ENCODE measurements around the gene KCNA4. TPM values are rescaled to one million over a fixed set of nuclear protein-coding genes. Genes with fewer than 3 reads are reported as not detected.
"Not testable (repeated sequence)": the region's sequence is repeated elsewhere in the genome, so short reads cannot be mapped to it uniquely, and the experiment has no call there.

The KCNA4 gene
- total and polyA plus RNA-seq, 2 donors (not counting 1 experiment from before 2014, with no cell fraction given) = 0.17 TPM; not detected in 1

DNA sequence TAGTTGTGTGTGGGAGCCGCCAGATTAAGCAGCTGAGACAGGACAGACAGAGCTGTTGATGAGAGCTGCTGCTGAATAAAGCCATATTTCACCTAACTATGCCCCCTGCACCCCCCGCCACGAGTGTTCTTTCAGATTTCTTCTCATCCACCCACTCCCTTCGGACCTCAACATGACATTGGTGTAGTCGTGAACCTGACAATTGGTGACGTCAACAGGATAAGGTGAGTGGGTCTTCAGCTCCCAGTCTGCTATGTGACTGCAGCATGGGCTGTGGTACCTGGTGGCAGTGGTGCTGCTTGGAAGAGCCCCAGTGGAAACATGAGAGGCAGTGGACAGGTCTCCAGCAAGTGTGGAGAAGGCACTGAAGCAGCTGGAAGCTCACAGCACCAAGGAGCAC lies 28.3 kb upstream of the KCNA4 start:
- no peak for DNase-seq (ENCODE audit: low read depth in 2 of 2)
- Histone ChIP-seq H3K4me2 (ENCODE audit: extremely low read depth, insufficient read depth, low read length) (no peak overlapping the region), H3K27me3 (ENCODE audit: control insufficient read depth, insufficient read depth, low read length) (no peaks in the 10 kb centered on the region), H3K9ac (ENCODE audit: insufficient read depth, low read length) (no peak overlapping the region), H3K79me2 (ENCODE audit: control insufficient read depth, insufficient read depth, low read length) (no peaks in the 10 kb centered on the region), H4K20me1 (ENCODE audit: control insufficient read depth, extremely low read depth, insufficient read depth, low read length) (no peaks in the 10 kb centered on the region), H3K4me3 (replicated peaks in 1 of 4; ENCODE audit: control extremely low read depth in 1 of 4, insufficient read depth in 1 of 4, low read depth in 3 of 4, low read length in 4 of 4) (no peak overlapping the region), H3K9me3 (ENCODE audit: control insufficient read depth, insufficient read depth, low read depth, low read length) (no peaks in the 10 kb centered on the region), H3K27ac (ENCODE audit: insufficient read depth, low read length) (no peak overlapping the region), H3K36me3 (ENCODE audit: control insufficient read depth, insufficient read depth, low read length) (no peaks in the 10 kb centered on the region), H3K4me1 (ENCODE audit: control insufficient read depth, extremely low read depth, insufficient read depth, low read length) (no peaks in the 10 kb centered on the region), H2AFZ (ENCODE audit: low read length) (no peak overlapping the region)
- TF ChIP-seq, protein P1, sequence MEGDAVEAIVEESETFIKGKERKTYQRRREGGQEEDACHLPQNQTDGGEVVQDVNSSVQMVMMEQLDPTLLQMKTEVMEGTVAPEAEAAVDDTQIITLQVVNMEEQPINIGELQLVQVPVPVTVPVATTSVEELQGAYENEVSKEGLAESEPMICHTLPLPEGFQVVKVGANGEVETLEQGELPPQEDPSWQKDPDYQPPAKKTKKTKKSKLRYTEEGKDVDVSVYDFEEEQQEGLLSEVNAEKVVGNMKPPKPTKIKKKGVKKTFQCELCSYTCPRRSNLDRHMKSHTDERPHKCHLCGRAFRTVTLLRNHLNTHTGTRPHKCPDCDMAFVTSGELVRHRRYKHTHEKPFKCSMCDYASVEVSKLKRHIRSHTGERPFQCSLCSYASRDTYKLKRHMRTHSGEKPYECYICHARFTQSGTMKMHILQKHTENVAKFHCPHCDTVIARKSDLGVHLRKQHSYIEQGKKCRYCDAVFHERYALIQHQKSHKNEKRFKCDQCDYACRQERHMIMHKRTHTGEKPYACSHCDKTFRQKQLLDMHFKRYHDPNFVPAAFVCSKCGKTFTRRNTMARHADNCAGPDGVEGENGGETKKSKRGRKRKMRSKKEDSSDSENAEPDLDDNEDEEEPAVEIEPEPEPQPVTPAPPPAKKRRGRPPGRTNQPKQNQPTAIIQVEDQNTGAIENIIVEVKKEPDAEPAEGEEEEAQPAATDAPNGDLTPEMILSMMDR (conservative IDR thresholded peaks at IDR 0.05 in 1 of 2, IDR thresholded peaks at IDR 0.05 in 1 of 2; ENCODE audit: low read depth in 1 of 2, low read length in 2 of 2) = no peak
- TF ChIP-seq EZH2 (IDR thresholded peaks at IDR 0.05; ENCODE audit: low read length, missing control alignments) = no peak

DNA sequence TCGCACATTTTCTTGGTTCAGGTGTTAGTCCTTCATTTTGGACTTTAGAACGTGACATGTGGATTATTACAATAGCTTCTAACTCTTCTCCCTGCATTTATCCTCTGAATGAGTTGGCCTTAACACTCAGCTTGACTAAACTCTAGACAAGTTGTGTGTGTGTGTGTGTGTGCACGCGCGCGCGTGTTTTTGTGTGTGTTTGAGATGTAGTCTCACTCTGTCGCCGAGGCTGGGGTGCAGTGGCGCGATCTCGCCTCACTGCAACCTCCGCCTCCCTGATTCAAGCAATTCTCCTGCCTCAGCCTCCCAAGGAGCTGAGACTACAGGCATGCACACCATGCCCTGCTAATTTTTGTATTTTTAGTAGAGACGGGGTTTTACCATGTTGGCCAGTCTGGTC lies 24.3 kb upstream of the KCNA4 start:
- DNase-seq (ENCODE audit: low read depth in 2 of 2) = no peak
- Histone ChIP-seq H3K9me3 (ENCODE audit: control insufficient read depth, insufficient read depth, low read depth, low read length) (no peaks in the 10 kb centered on the region), H3K36me3 (ENCODE audit: control insufficient read depth, insufficient read depth, low read length) (no peaks in the 10 kb centered on the region), H3K4me3 (replicated peaks in 1 of 4; ENCODE audit: control extremely low read depth in 1 of 4, insufficient read depth in 1 of 4, low read depth in 3 of 4, low read length in 4 of 4) (no peak overlapping the region), H3K4me2 (ENCODE audit: extremely low read depth, insufficient read depth, low read length) (no peak overlapping the region), H2AFZ (ENCODE audit: low read length) (no peak overlapping the region), H3K27me3 (ENCODE audit: control insufficient read depth, insufficient read depth, low read length) (no peaks in the 10 kb centered on the region), H4K20me1 (ENCODE audit: control insufficient read depth, extremely low read depth, insufficient read depth, low read length) (no peaks in the 10 kb centered on the region), H3K27ac (ENCODE audit: insufficient read depth, low read length) (no peak overlapping the region), H3K4me1 (ENCODE audit: control insufficient read depth, extremely low read depth, insufficient read depth, low read length) (no peaks in the 10 kb centered on the region), H3K9ac (ENCODE audit: insufficient read depth, low read length) (no peak overlapping the region), H3K79me2 (ENCODE audit: control insufficient read depth, insufficient read depth, low read length) (no peaks in the 10 kb centered on the region)
- TF ChIP-seq, protein P1 (conservative IDR thresholded peaks at IDR 0.05 in 1 of 2, IDR thresholded peaks at IDR 0.05 in 1 of 2; ENCODE audit: low read depth in 1 of 2, low read length in 2 of 2) = no peak
- TF ChIP-seq EZH2 (IDR thresholded peaks at IDR 0.05; ENCODE audit: low read length, missing control alignments) = no peak

DNA sequence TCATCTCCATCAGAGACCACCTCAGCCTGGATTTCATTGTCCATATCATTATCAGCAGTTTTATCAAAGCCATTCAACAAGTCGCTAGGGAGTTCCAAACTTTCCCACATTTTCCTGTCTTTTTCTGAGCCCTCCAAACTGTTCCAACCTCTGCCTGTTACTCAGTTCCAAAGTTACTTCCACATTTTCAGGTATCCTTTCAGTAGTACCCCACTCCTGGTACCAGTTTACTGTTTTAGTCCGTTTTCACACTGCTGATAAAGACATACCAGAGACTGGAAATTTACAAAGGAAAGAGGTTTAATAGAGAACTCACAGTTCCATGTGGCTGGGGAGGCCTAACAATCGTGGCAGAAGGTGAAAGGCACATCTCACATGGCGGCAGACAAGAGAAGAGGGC lies 17.9 kb upstream of the KCNA4 start:
- H2AFZ ChIP-seq (ENCODE audit: low read length); H3K9ac ChIP-seq (ENCODE audit: insufficient read depth, low read length); H3K27ac ChIP-seq (ENCODE audit: insufficient read depth, low read length); H3K4me2 ChIP-seq (ENCODE audit: extremely low read depth, insufficient read depth, low read length); H4K20me1 ChIP-seq (ENCODE audit: control insufficient read depth, extremely low read depth, insufficient read depth, low read length); H3K9me3 ChIP-seq (ENCODE audit: control insufficient read depth, insufficient read depth, low read depth, low read length); H3K4me1 ChIP-seq (ENCODE audit: control insufficient read depth, extremely low read depth, insufficient read depth, low read length); H3K36me3 ChIP-seq (ENCODE audit: control insufficient read depth, insufficient read depth, low read length); H3K4me3 ChIP-seq (replicated peaks in 1 of 4; ENCODE audit: control extremely low read depth in 1 of 4, insufficient read depth in 1 of 4, low read depth in 3 of 4, low read length in 4 of 4); DNase-seq (ENCODE audit: low read depth in 2 of 2); H3K27me3 ChIP-seq (ENCODE audit: control insufficient read depth, insufficient read depth, low read length); H3K79me2 ChIP-seq (ENCODE audit: control insufficient read depth, insufficient read depth, low read length): not testable (repeated sequence)

DNA sequence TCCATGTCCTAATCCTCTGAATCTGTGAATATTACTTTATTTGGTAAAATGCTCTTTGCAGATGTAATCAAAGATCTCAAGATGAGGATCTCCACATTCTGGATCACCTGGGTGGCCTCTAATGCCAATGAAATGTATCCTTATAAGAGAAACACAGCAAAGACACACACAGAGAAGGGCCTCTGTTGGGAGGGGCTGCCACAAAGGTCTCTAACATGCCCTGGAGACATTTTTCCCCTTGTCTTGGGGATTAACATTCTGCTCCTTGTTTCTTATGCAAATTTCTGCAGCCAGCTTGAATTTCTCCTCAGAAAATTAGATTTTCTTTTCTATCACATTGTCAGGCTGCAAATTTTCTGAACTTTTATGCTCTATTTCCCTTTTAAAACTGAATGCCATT lies 17.3 kb upstream of the KCNA4 start:
- H2AFZ ChIP-seq (ENCODE audit: low read length); H3K79me2 ChIP-seq (ENCODE audit: control insufficient read depth, insufficient read depth, low read length); DNase-seq (ENCODE audit: low read depth in 2 of 2); H3K9me3 ChIP-seq (ENCODE audit: control insufficient read depth, insufficient read depth, low read depth, low read length); H3K27ac ChIP-seq (ENCODE audit: insufficient read depth, low read length); H3K27me3 ChIP-seq (ENCODE audit: control insufficient read depth, insufficient read depth, low read length); H3K36me3 ChIP-seq (ENCODE audit: control insufficient read depth, insufficient read depth, low read length); H3K4me3 ChIP-seq (replicated peaks in 1 of 4; ENCODE audit: control extremely low read depth in 1 of 4, insufficient read depth in 1 of 4, low read depth in 3 of 4, low read length in 4 of 4); H3K9ac ChIP-seq (ENCODE audit: insufficient read depth, low read length); H4K20me1 ChIP-seq (ENCODE audit: control insufficient read depth, extremely low read depth, insufficient read depth, low read length); H3K4me2 ChIP-seq (ENCODE audit: extremely low read depth, insufficient read depth, low read length); H3K4me1 ChIP-seq (ENCODE audit: control insufficient read depth, extremely low read depth, insufficient read depth, low read length): not testable (repeated sequence)
